HCT116 (cell line): Measurements from ENCODE around the gene ERGIC1. TPM values are rescaled to one million over a fixed set of nuclear protein-coding genes. Genes with fewer than 3 reads are reported as not detected.

ENCODE experiments used
- ATAC-seq: fragments of 200-7000 bp; cut with Tn5 transposase; 2 replicates; pipeline ENCODE4 v1.9.1; 2020; ENCODE audit warnings: mild to moderate bottlenecking, moderate library complexity
- BruUV-seq: library from RNA; stranded (reverse); fragments of 400-500 nt; replicated peaks from 2 replicates; lab custom pipeline; 2021; lab: Mats Ljungman, UMichigan
- CTCF ChIA-PET: fragments of 300-600 bp; sonication (Branson Sonifier 250); formaldehyde crosslinking; loops from one replicate; lab custom pipeline; 2021; ENCODE audit warnings: antibody characterized with exemption; lab: Charles Lee
- POLR2A ChIA-PET: fragments of 300-600, 350-600 bp; sonication (Branson Sonifier 250); formaldehyde crosslinking; loops from one replicate; lab custom pipeline; 2021; ENCODE audit warnings: antibody characterized with exemption; lab: Charles Lee
- RAD21 ChIA-PET, 2 experiments: fragments of 300-600 bp; sonication (Branson Sonifier 250); formaldehyde crosslinking; loops; one replicate each; lab custom pipeline; 2023; ENCODE audit warnings: low total read pairs in 2 of 2; ENCODE audit not compliant: uncharacterized antibody in 2 of 2, unreplicated experiment in 2 of 2, low non-redundant PET in 1 of 2; lab: Charles Lee
- DNase-seq: peaks from one replicate; pipeline ENCODE4 v3.0.0-alpha.2; 2010; ENCODE audit warnings: low read depth, low spot score
- H2AFZ ChIP-seq: fragments of 200-600 bp; shearing (Covaris generic), sonication (generic); 2 replicates; pipeline ENCODE4 v1.6.1; 2017; ENCODE audit warnings: low read depth, mixed run types, mixed read lengths, antibody characterized with exemption, low read length; ENCODE audit not compliant: poor library complexity, severe bottlenecking
- H3K27ac ChIP-seq: 2 replicates; pipeline ENCODE4 v1.5.1; 2012; ENCODE audit warnings: low read depth, low read length
- H3K27me3 ChIP-seq: fragments of 200-600 bp; sonication (generic); 2 replicates; pipeline ENCODE4 v1.6.1; 2016; ENCODE audit warnings: mixed run types, low read length, mixed read lengths; ENCODE audit not compliant: insufficient read depth
- H3K36me3 ChIP-seq, 2 experiments: fragments of 200-500 bp in 1 of 2; fragments of 200-600 bp in 1 of 2; sonication (Bioruptor generic) in 1 of 2; sonication (generic) in 1 of 2; 2 replicates each; pipeline versions ENCODE4 v1.5.1 to v1.6.1; 2014 to 2016; ENCODE audit warnings: low read length in 2 of 2, inconsistent platforms in 1 of 2, mixed read lengths in 1 of 2, mixed run types in 1 of 2; ENCODE audit not compliant: insufficient read depth in 2 of 2, control insufficient read depth in 1 of 2
- H3K4me1 ChIP-seq, 2 experiments: fragments of 200-600 bp in 1 of 2; sonication (generic) in 1 of 2; 2 replicates each; pipeline versions ENCODE4 v1.5.1 to v1.6.1; 2012 to 2017; ENCODE audit warnings: low read length in 2 of 2, inconsistent platforms in 1 of 2, mild to moderate bottlenecking in 1 of 2, mixed read lengths in 1 of 2, mixed run types in 1 of 2, moderate library complexity in 1 of 2; ENCODE audit not compliant: insufficient read depth in 2 of 2, control insufficient read depth in 1 of 2
- H3K4me2 ChIP-seq: fragments of 200-600 bp; sonication (generic); 2 replicates; pipeline ENCODE4 v1.6.1; 2017; ENCODE audit warnings: mixed run types, low read length, mixed read lengths
- H3K4me3 ChIP-seq, 2 experiments: fragments of 200-600 bp in 1 of 2; sonication (generic) in 1 of 2; replicated peaks in 1 of 2; 2 replicates each; pipeline ENCODE4 v1.5.1; 2011 to 2016; ENCODE audit warnings: low read length in 2 of 2, control low read depth in 1 of 2, low read depth in 1 of 2, mild to moderate bottlenecking in 1 of 2, mixed read lengths in 1 of 2, mixed run types in 1 of 2
- H3K79me2 ChIP-seq: fragments of 200-600 bp; sonication (generic); 2 replicates; pipeline ENCODE4 v1.6.1; 2017; ENCODE audit warnings: mild to moderate bottlenecking, mixed run types, low read length, moderate library complexity, mixed read lengths; ENCODE audit not compliant: insufficient read depth
- H3K9ac ChIP-seq: fragments of 200-600 bp; sonication (generic); 2 replicates; pipeline ENCODE4 v1.6.1; 2016; ENCODE audit warnings: low read length, mixed read lengths
- H3K9me2 ChIP-seq: fragments of 200-600 bp; sonication (generic), shearing (Covaris generic); 2 replicates; pipeline ENCODE4 v1.6.1; 2017; ENCODE audit warnings: mixed run types, mild to moderate bottlenecking, moderate library complexity; ENCODE audit not compliant: insufficient read depth
- H3K9me3 ChIP-seq, 2 experiments: fragments of 200-500 bp in 1 of 2; fragments of 200-600 bp in 1 of 2; sonication (Bioruptor generic) in 1 of 2; sonication (generic) in 1 of 2; 2 replicates each; pipeline ENCODE4 v1.6.1; 2014 to 2017; ENCODE audit warnings: low read length in 2 of 2, mixed read lengths in 2 of 2, inconsistent platforms in 1 of 2, low read depth in 1 of 2, mild to moderate bottlenecking in 1 of 2, mixed run types in 1 of 2, moderate library complexity in 1 of 2; ENCODE audit not compliant: control insufficient read depth in 1 of 2, insufficient read depth in 1 of 2
- H4K20me1 ChIP-seq: fragments of 200-600 bp; sonication (generic), shearing (Covaris generic); 2 replicates; pipeline ENCODE4 v1.6.1; 2017; ENCODE audit warnings: mixed run types, mild to moderate bottlenecking, moderate library complexity; ENCODE audit not compliant: insufficient read depth
- ATF3 ChIP-seq: IDR thresholded peaks from 2 replicates; pipeline ENCODE4 v1.6.1; 2012
- CBX3 ChIP-seq: IDR thresholded peaks from 2 replicates; pipeline ENCODE4 v1.6.1; 2012; ENCODE audit warnings: low read depth
- CEBPB ChIP-seq: IDR thresholded peaks from 2 replicates; pipeline ENCODE4 v1.6.1; 2012; ENCODE audit warnings: low read depth
- ELF1 ChIP-seq: IDR thresholded peaks from 2 replicates; pipeline ENCODE4 v1.6.1; 2012; ENCODE audit warnings: low read depth, borderline replicate concordance
- EZH2 ChIP-seq: fragments of 200-600 bp; sonication (generic); IDR thresholded peaks from 2 replicates; pipeline ENCODE4 v1.6.1; 2017; ENCODE audit warnings: antibody characterized with exemption, mixed run types
- EZH2phosphoT487 ChIP-seq: fragments of 200-600 bp; IDR thresholded peaks from 2 replicates; pipeline ENCODE4 v1.6.1; 2018; ENCODE audit warnings: antibody characterized with exemption, borderline replicate concordance
- FOSL1 ChIP-seq: IDR thresholded peaks from 2 replicates; pipeline ENCODE4 v1.6.1; 2012; ENCODE audit warnings: low read depth
- POLR2A ChIP-seq: IDR thresholded peaks from 2 replicates; pipeline ENCODE4 v1.7.0; 2011; ENCODE audit warnings: borderline replicate concordance; ENCODE audit not compliant: insufficient read depth, insufficient read length; ENCODE audit errors: extremely low read depth
- RAD21 ChIP-seq: IDR thresholded peaks from 2 replicates; pipeline ENCODE4 v1.6.1; 2012; ENCODE audit warnings: low read depth, mild to moderate bottlenecking
- SP1 ChIP-seq: IDR thresholded peaks from 2 replicates; pipeline ENCODE4 v1.6.1; 2012; ENCODE audit warnings: low read depth
- SRF ChIP-seq: IDR thresholded peaks from 2 replicates; pipeline ENCODE4 v1.6.1; 2012; ENCODE audit warnings: low read depth
- TCF7L2 ChIP-seq: IDR thresholded peaks from 2 replicates; pipeline ENCODE4 v1.7.0; 2011; ENCODE audit warnings: borderline replicate concordance, inconsistent platforms; ENCODE audit not compliant: insufficient read depth, insufficient read length; ENCODE audit errors: extremely low read depth
- YY1 ChIP-seq: IDR thresholded peaks from 2 replicates; pipeline ENCODE4 v1.6.1; 2011; ENCODE audit warnings: low read length, low read depth, moderate library complexity, mild to moderate bottlenecking; ENCODE audit not compliant: insufficient replicate concordance; ENCODE audit errors: extremely low read depth
- ZFX ChIP-seq: fragments of 450-650 bp; IDR thresholded peaks from 2 replicates; pipeline ENCODE4 v1.6.1; 2017
- intact Hi-C: fragments of 100-400 bp; cut with micrococcal nuclease; formaldehyde crosslinking; loops from 2 replicates; pipeline ENCODE4 v1.10.0; 2022
- total RNA-seq: library from RNA; stranded (reverse); gene quantifications from one replicate; pipeline ENCODE4 v1.2.1, GENCODE V29; 2021; ENCODE audit not compliant: unreplicated experiment

The ERGIC1 gene
- total RNA-seq, 1 experiment from 2014 or later: 73.3 TPM

GRCh38 chr5:172840432-172841154, 6.5 kb downstream of the ERGIC1 start:
- Histone ChIP-seq H3K27me3 (no peaks in the 10 kb centered on the region), H3K9ac (no peak overlapping the region), H3K36me3 (no peaks in the 10 kb centered on the region), H3K79me2 (peaks cover 45% of the 10 kb centered on the region), H3K4me3 (no peak overlapping the region), H3K4me1 (peaks cover 0 to 14% of the 10 kb centered on the region in 2 experiments; a peak in 3 of 4 replicates), H3K9me2 (no peaks in the 10 kb centered on the region), H3K9me3 (no peaks in the 10 kb centered on the region), H3K4me2 (no peak overlapping the region), H3K27ac (no peak overlapping the region), H2AFZ (no peak overlapping the region), H4K20me1 (no peaks in the 10 kb centered on the region)
- ChIA-PET CTCF (no interaction called here), RAD21 (no interaction called here), POLR2A (interaction anchor here (0.9 kb wide), 1 partner anchor 11 kb away, joined by 5 read pairs; no protein-coding TSS in a partner anchor)
- BruUV-seq: no TSS peak
- no peak for DNase-seq
- TF ChIP-seq ELF1: no peak
- no peak for TF ChIP-seq FOSL1
- TF ChIP-seq EZH2phosphoT487: no peak
- TF ChIP-seq SRF: no peak
- no peak for TF ChIP-seq CEBPB
- no peak for TF ChIP-seq YY1
- intact Hi-C loops: no loop called here
- no peak for ATAC-seq

DNA sequence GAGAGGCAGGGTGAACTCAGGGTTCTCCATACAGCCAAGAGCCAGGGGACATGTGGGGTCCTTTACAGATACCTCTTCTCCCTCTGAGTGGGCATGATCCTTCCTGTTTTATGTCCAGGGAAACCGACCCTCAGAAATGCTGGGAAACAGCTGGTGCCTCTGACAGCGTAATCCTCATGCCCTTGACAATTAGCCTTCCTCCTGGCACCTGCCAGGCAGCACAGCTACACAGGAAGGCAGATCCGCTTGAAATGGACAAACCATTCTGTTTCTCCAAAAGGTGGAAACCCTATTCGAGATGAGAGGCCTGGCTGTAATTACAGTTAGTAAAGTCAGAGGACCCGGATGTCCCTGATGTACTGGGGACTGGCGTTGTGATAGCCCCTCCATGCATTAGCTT, 7.2 kb downstream of the ERGIC1 start:
- intact Hi-C loops: no loop called here
- CTCF ChIA-PET: no interaction called here
- no peak for TF ChIP-seq EZH2
- TF ChIP-seq CBX3: no peak
- no peak for TF ChIP-seq POLR2A
- TF ChIP-seq ZFX: no peak
- no peak for TF ChIP-seq FOSL1
- no peak for TF ChIP-seq RAD21
- no peak for TF ChIP-seq SP1
- no peak for TF ChIP-seq TCF7L2
- TF ChIP-seq ATF3: no peak
- DNase-seq: no peak
- Histone ChIP-seq H3K9me3 (no peaks in the 10 kb centered on the region), H3K9me2 (no peaks in the 10 kb centered on the region), H3K4me1 (peaks cover 0 to 8% of the 10 kb centered on the region in 2 experiments; a peak in 2 of 4 replicates), H3K4me3 (no peak overlapping the region), H4K20me1 (no peaks in the 10 kb centered on the region), H3K79me2 (peaks cover 43% of the 10 kb centered on the region; the same call in 1 of the 2 replicates), H3K27ac (no peak overlapping the region), H3K9ac (no peak overlapping the region), H3K27me3 (no peaks in the 10 kb centered on the region), H2AFZ (no peak overlapping the region), H3K4me2 (no peak overlapping the region), H3K36me3 (no peaks in the 10 kb centered on the region)
- RAD21 ChIA-PET: no interaction called here
- BruUV-seq: no TSS peak
- POLR2A ChIA-PET: no interaction called here
- no peak for ATAC-seq
